Measurements from ENCODE around the gene MARVELD2.

The MARVELD2 gene

DNA sequence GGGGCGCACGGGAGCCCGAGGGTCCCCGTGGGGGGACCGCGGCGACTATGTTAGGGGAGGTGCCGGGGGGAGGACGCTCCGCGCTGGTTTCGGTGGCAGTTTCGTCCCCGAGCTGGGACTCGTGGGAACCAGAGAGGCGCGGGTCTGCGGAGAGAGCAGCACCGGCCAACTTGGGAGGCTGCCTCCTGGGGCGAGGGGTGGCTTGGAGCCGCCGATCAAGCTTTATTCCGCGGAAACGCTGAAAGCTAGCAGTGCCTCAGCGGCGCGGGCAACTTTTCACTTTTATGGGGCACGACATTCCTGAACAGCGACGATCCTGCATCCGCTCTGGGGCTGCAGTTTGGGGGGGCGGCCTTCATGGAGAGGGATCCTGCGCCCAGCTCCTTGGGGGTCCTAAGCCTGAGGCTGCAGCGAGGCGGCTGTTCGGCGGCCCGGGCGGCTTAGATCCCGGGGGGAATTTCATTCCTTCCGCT is 78.0 kb downstream of the MARVELD2 start:
- DNase-seq (ENCODE audit: low read depth): no peak

GRCh38 chr5:69493396-69494133 is 78.6 kb downstream of the MARVELD2 start:
- no peak for DNase-seq (ENCODE audit: low read depth)

All from stimulated activated CD8-positive, alpha-beta memory T cell treated with anti-CD3 and anti-CD28 coated beads, Interleukin-12 subunit alpha, Interleukin-12 subunit beta, amount 100 ng/mL, for 4 hours (primary cell).